Duodenal mucosa (tissue), 2 donors: ENCODE data around the gene CORO7.

Source experiments
- H3K27ac ChIP-seq: one replicate; pipeline ENCODE4 v1.7.0; 2013; ENCODE audit warnings: low read depth, low read length
- H3K27me3 ChIP-seq, 2 donors: one replicate each; pipeline ENCODE4 v1.7.0; 2013; ENCODE audit warnings: low read length in 2 of 2, control low read depth in 1 of 2; ENCODE audit not compliant: insufficient read depth in 2 of 2, control insufficient read depth in 1 of 2
- H3K36me3 ChIP-seq, 2 donors: one replicate each; pipeline ENCODE4 v1.7.0; 2013; ENCODE audit warnings: low read length in 2 of 2, control low read depth in 1 of 2; ENCODE audit not compliant: insufficient read depth in 2 of 2, control insufficient read depth in 1 of 2
- H3K4me1 ChIP-seq, 2 donors: one replicate each; pipeline ENCODE4 v1.7.0; 2013; ENCODE audit warnings: low read length in 2 of 2, control low read depth in 1 of 2; ENCODE audit not compliant: insufficient read depth in 2 of 2, control insufficient read depth in 1 of 2
- H3K4me3 ChIP-seq, 2 donors: one replicate each; pipeline ENCODE4 v1.7.0; 2013; ENCODE audit warnings: low read length in 2 of 2, low read depth in 1 of 2
- H3K9ac ChIP-seq, 2 donors: one replicate each; pipeline ENCODE4 v1.7.0; 2013; ENCODE audit warnings: low read length in 2 of 2, low read depth in 1 of 2
- H3K9me3 ChIP-seq, 2 donors: one replicate each; pipeline ENCODE4 v1.7.0; 2013; ENCODE audit warnings: low read length in 2 of 2, control low read depth in 1 of 2; ENCODE audit not compliant: control insufficient read depth in 1 of 2

CORO7 gene

GRCh38 chr16:4416200-4417032 is at the start of gene CORO7:
Gene CORO7, minus strand, starts transcription at chr16:4416596. Its CDS starts 78 bp downstream, at chr16:4416518.
- Histone ChIP-seq H3K27ac (peak within 1 kb of the TSS; percentile 84), H3K9me3 (no peaks in the 10 kb centered on the region), H3K4me1 (peaks cover 19 to 35% of the 10 kb centered on the region in 2 donors), H3K4me3 (peak within 1 kb of the TSS; percentile 82 to 89), H3K9ac (peak within 1 kb of the TSS; percentile 69 to 72), H3K27me3 (no peaks in the 10 kb centered on the region), H3K36me3 (peaks cover 13 to 18% of the 10 kb centered on the region in 2 donors)

GRCh38 chr16:4463522-4464163 is 47.2 kb upstream of the CORO7 start:
- Histone ChIP-seq H3K9me3 (no peaks in the 10 kb centered on the region), H3K27ac (no peak overlapping the region), H3K27me3 (no peaks in the 10 kb centered on the region), H3K4me3 (no peak overlapping the region), H3K9ac (no peak overlapping the region), H3K4me1 (no peaks in the 10 kb centered on the region), H3K36me3 (peaks cover 7 to 43% of the 10 kb centered on the region in 2 donors)

- H3K27me3 ChIP-seq, result no peaks in the 10 kb centered on the region
- no peak overlapping the region for H3K4me3 ChIP-seq
- H3K27ac ChIP-seq, result no peak overlapping the region
- H3K4me1 ChIP-seq, result no peaks in the 10 kb centered on the region
- H3K9me3 ChIP-seq, result no peaks in the 10 kb centered on the region
- no peak overlapping the region for H3K9ac ChIP-seq
- peaks cover 11 to 49% of the 10 kb centered on the region in 2 donors for H3K36me3 ChIP-seq
These were observed 45.1 kb upstream of the CORO7 start for GRCh38 chr16:4461250-4462085.

- no peaks in the 10 kb centered on the region for H3K9me3 ChIP-seq
- no peaks in the 10 kb centered on the region for H3K27me3 ChIP-seq
- H3K4me1 ChIP-seq, result no peaks in the 10 kb centered on the region
- H3K9ac ChIP-seq, result no peak overlapping the region
- H3K27ac ChIP-seq, result no peak overlapping the region
- no peak overlapping the region for H3K4me3 ChIP-seq
- peaks cover 14 to 49% of the 10 kb centered on the region in 2 donors for H3K36me3 ChIP-seq
These were observed 44.5 kb upstream of the CORO7 start for GRCh38 chr16:4460936-4461249.

- no peaks in the 10 kb centered on the region for H3K27me3 ChIP-seq
- no peak overlapping the region for H3K9ac ChIP-seq
- no peaks in the 10 kb centered on the region for H3K9me3 ChIP-seq
- no peak overlapping the region for H3K4me3 ChIP-seq
- no peaks in the 10 kb centered on the region for H3K4me1 ChIP-seq
- H3K27ac ChIP-seq, result no peak overlapping the region
- peaks cover 38 to 66% of the 10 kb centered on the region in 2 donors for H3K36me3 ChIP-seq
These were observed 39.6 kb upstream of the CORO7 start for GRCh38 chr16:4455951-4456350.

- H3K4me3 ChIP-seq, result no peak overlapping the region
- H3K36me3 ChIP-seq, result peaks cover 46 to 73% of the 10 kb centered on the region in 2 donors
- H3K4me1 ChIP-seq, result no peaks in the 10 kb centered on the region
- H3K27ac ChIP-seq, result no peak overlapping the region
- no peaks in the 10 kb centered on the region for H3K9me3 ChIP-seq
- no peak overlapping the region for H3K9ac ChIP-seq
- no peaks in the 10 kb centered on the region for H3K27me3 ChIP-seq
These were observed 38.7 kb upstream of the CORO7 start for GRCh38 chr16:4455081-4455480.

- Histone ChIP-seq H3K27ac (no peak overlapping the region), H3K4me3 (no peak overlapping the region), H3K9me3 (no peaks in the 10 kb centered on the region), H3K27me3 (no peaks in the 10 kb centered on the region), H3K9ac (no peak overlapping the region), H3K4me1 (no peaks in the 10 kb centered on the region), H3K36me3 (peaks cover 46 to 77% of the 10 kb centered on the region in 2 donors)
These were observed 38.2 kb upstream of the CORO7 start for GRCh38 chr16:4454623-4455022.

- no peaks in the 10 kb centered on the region for H3K27me3 ChIP-seq
- H3K27ac ChIP-seq, result no peak overlapping the region
- H3K4me1 ChIP-seq, result no peaks in the 10 kb centered on the region
- H3K36me3 ChIP-seq, result peaks cover 50 to 94% of the 10 kb centered on the region in 2 donors
- no peaks in the 10 kb centered on the region for H3K9me3 ChIP-seq
- no peak overlapping the region for H3K4me3 ChIP-seq
- H3K9ac ChIP-seq, result no peak overlapping the region
These were observed 36.3 kb upstream of the CORO7 start for GRCh38 chr16:4452674-4453073.

- Histone ChIP-seq H3K9me3 (no peaks in the 10 kb centered on the region), H3K27me3 (no peaks in the 10 kb centered on the region), H3K36me3 (peaks cover 48 to 94% of the 10 kb centered on the region in 2 donors), H3K4me1 (no peaks in the 10 kb centered on the region), H3K27ac (no peak overlapping the region), H3K4me3 (no peak overlapping the region), H3K9ac (no peak overlapping the region)
These were observed 34.6 kb upstream of the CORO7 start for GRCh38 chr16:4450931-4451519.
